ENCODE data around the gene KRTAP10-3. TPM values are rescaled to one million over a fixed set of nuclear protein-coding genes. Genes with fewer than 3 reads are reported as not detected.

The KRTAP10-3 gene
- total and polyA plus RNA-seq, 2 donors (not counting 3 experiments of a cell fraction or from before 2014, with no cell fraction given): not detected

DNA sequence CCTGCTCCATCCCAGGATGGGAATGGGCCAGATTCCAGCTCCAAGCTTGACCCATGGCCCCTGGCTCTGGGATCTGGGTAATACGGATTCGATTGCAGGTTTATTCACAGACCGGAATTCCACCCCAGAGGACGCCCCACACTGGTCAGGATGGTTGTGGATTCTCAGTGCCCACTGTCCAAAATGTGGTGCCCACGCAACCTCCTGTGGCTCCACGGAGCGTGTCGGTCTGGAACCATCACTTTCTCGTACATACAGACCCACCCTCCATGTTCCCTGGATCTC lies 50.2 kb downstream of the KRTAP10-3 start:
- Histone ChIP-seq H3K4me2 (ENCODE audit: insufficient read depth, low read length) (no peak overlapping the region), H3K9me1 (replicated peaks; ENCODE audit: control insufficient read depth, extremely low read depth, insufficient read depth, low read length) (no peaks in the 10 kb centered on the region), H3K36me3 (ENCODE audit: control insufficient read depth in 2 of 2, extremely low read depth in 1 of 2, insufficient read depth in 2 of 2, low read length in 2 of 2) (no peaks in the 10 kb centered on the region), H3K9me3 (replicated peaks; ENCODE audit: control insufficient read depth, insufficient read depth, low read length) (no peaks in the 10 kb centered on the region), H3K4me3 (replicated peaks in 1 of 3; ENCODE audit: insufficient read depth in 1 of 3, low read depth in 1 of 3, low read length in 3 of 3) (no peak overlapping the region), H2AFZ (ENCODE audit: low read depth, low read length) (no peak overlapping the region), H3K9ac (replicated peaks; ENCODE audit: extremely low read depth, insufficient read depth, low read length) (no peak overlapping the region), H3K27ac (ENCODE audit: insufficient read depth, low read depth, low read length) (no peak overlapping the region), H3K79me2 (ENCODE audit: control insufficient read depth, insufficient read depth, low read length) (no peaks in the 10 kb centered on the region), H3K4me1 (ENCODE audit: control insufficient read depth, extremely low read depth, insufficient read depth, low read length) (no peaks in the 10 kb centered on the region), H3K27me3 (ENCODE audit: control insufficient read depth in 2 of 2, insufficient read depth in 2 of 2, low read length in 2 of 2) (no peaks in the 10 kb centered on the region), H4K20me1 (replicated peaks; ENCODE audit: control insufficient read depth, extremely low read depth, insufficient read depth, low read length) (no peaks in the 10 kb centered on the region)
- intact Hi-C loops (cut with micrococcal nuclease): no loop called here
- no peak for FAIRE-seq
- DNase-seq (ENCODE audit: low read depth, low spot score): no peak
- CTCF ChIA-PET: interaction anchor here (2.2 kb wide), 1 partner anchor 285 kb away, joined by 5 read pairs; no protein-coding TSS in a partner anchor
- TF ChIP-seq POLR2A (IDR thresholded peaks at IDR 0.05; ENCODE audit: low read depth, low read length): no peak
- no peak for TF ChIP-seq POLR2AphosphoS5 (IDR thresholded peaks at IDR 0.05; ENCODE audit: insufficient read depth, low read depth, low read length)
- TF ChIP-seq, protein P1, sequence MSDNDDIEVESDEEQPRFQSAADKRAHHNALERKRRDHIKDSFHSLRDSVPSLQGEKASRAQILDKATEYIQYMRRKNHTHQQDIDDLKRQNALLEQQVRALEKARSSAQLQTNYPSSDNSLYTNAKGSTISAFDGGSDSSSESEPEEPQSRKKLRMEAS (IDR thresholded peaks at IDR 0.05; ENCODE audit: insufficient read depth, insufficient read length): no peak
- TF ChIP-seq JUN (IDR thresholded peaks at IDR 0.05; ENCODE audit: borderline replicate concordance, insufficient read depth, insufficient read length, low read depth): no peak
- TF ChIP-seq GATA2 (IDR thresholded peaks at IDR 0.05; ENCODE audit: insufficient read depth, insufficient read length, low read depth, low read length): no peak
- TF ChIP-seq EZH2 (IDR thresholded peaks at IDR 0.05; ENCODE audit: borderline replicate concordance, low read depth, low read length, severe bottlenecking): no peak
- TF ChIP-seq FOS (IDR thresholded peaks at IDR 0.05; ENCODE audit: borderline replicate concordance, insufficient read depth, low read length): no peak
- TF ChIP-seq, protein P2, sequence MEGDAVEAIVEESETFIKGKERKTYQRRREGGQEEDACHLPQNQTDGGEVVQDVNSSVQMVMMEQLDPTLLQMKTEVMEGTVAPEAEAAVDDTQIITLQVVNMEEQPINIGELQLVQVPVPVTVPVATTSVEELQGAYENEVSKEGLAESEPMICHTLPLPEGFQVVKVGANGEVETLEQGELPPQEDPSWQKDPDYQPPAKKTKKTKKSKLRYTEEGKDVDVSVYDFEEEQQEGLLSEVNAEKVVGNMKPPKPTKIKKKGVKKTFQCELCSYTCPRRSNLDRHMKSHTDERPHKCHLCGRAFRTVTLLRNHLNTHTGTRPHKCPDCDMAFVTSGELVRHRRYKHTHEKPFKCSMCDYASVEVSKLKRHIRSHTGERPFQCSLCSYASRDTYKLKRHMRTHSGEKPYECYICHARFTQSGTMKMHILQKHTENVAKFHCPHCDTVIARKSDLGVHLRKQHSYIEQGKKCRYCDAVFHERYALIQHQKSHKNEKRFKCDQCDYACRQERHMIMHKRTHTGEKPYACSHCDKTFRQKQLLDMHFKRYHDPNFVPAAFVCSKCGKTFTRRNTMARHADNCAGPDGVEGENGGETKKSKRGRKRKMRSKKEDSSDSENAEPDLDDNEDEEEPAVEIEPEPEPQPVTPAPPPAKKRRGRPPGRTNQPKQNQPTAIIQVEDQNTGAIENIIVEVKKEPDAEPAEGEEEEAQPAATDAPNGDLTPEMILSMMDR (IDR thresholded peaks at IDR 0.05; ENCODE audit: extremely low read depth in 1 of 2, insufficient read depth in 1 of 2, low read depth in 1 of 2, low read length in 2 of 2): no peak
- no peak for TF ChIP-seq MYC (IDR thresholded peaks at IDR 0.05; ENCODE audit: low read depth, low read length)
- POLR2A ChIA-PET: no interaction called here
- BruUV-seq (replicated peaks): no TSS peak
- dilution Hi-C loops (cut with MboI; ENCODE audit: extremely low pct_ligation_motif_present, low sequenced_read_pairs): no loop called here

Other genes with a start within 250 kb of the KRTAP10-3 start
- 6.3 and 7.2 TPM in 2 replicates for gene CFAP410, start 219.4 kb downstream of the KRTAP10-3 start, total RNA-seq
- gene CFAP410, start 219.4 kb downstream of the KRTAP10-3 start, polyA plus RNA-seq: 12.2 and 15.0 TPM in 2 replicates
- not detected in 2 replicates for gene TRPM2, start 205.2 kb downstream of the KRTAP10-3 start, total RNA-seq
- gene TRPM2, start 205.2 kb downstream of the KRTAP10-3 start, polyA plus RNA-seq: 0.02 TPM in 1 of 2 replicates, not detected in the other
- 4.2 and 4.8 TPM in 2 replicates for gene LRRC3, start 103.3 kb downstream of the KRTAP10-3 start, total RNA-seq
- 4.9 and 5.1 TPM in 2 replicates for gene LRRC3, start 103.3 kb downstream of the KRTAP10-3 start, polyA plus RNA-seq
- gene KRTAP10-1, start 18.6 kb downstream of the KRTAP10-3 start, total RNA-seq: not detected in 2 replicates
- gene KRTAP10-1, start 18.6 kb downstream of the KRTAP10-3 start, polyA plus RNA-seq: not detected in 2 replicates
- gene KRTAP10-2, start 7.3 kb downstream of the KRTAP10-3 start, total RNA-seq: not detected in 2 replicates
- gene KRTAP10-2, start 7.3 kb downstream of the KRTAP10-3 start, polyA plus RNA-seq: not detected in 2 replicates
- not detected in 2 replicates for gene KRTAP10-4, start 14.9 kb upstream of the KRTAP10-3 start, total RNA-seq
- not detected in 2 replicates for gene KRTAP10-4, start 14.9 kb upstream of the KRTAP10-3 start, polyA plus RNA-seq
- not detected in 2 replicates for gene KRTAP10-5, start 21.8 kb upstream of the KRTAP10-3 start, total RNA-seq
- gene KRTAP10-5, start 21.8 kb upstream of the KRTAP10-3 start, polyA plus RNA-seq: not detected in 2 replicates
- gene KRTAP10-6, start 33.7 kb upstream of the KRTAP10-3 start, total RNA-seq: not detected in 2 replicates
- gene KRTAP10-6, start 33.7 kb upstream of the KRTAP10-3 start, polyA plus RNA-seq: not detected in 2 replicates
- gene KRTAP10-7, start 41.8 kb upstream of the KRTAP10-3 start, total RNA-seq: not detected in 2 replicates
- not detected in 2 replicates for gene KRTAP10-7, start 41.8 kb upstream of the KRTAP10-3 start, polyA plus RNA-seq
- not detected in 2 replicates for gene KRTAP10-8, start 53.3 kb upstream of the KRTAP10-3 start, total RNA-seq
- not detected in 2 replicates for gene KRTAP10-8, start 53.3 kb upstream of the KRTAP10-3 start, polyA plus RNA-seq
- gene KRTAP10-9, start 68.3 kb upstream of the KRTAP10-3 start, total RNA-seq: not detected in 2 replicates
- gene KRTAP10-9, start 68.3 kb upstream of the KRTAP10-3 start, polyA plus RNA-seq: not detected in 2 replicates
- gene KRTAP10-10, start 78.6 kb upstream of the KRTAP10-3 start, total RNA-seq: not detected in 2 replicates
- gene KRTAP10-10, start 78.6 kb upstream of the KRTAP10-3 start, polyA plus RNA-seq: not detected in 2 replicates
- not detected in 2 replicates for gene KRTAP10-11, start 87.6 kb upstream of the KRTAP10-3 start, total RNA-seq
- not detected in 2 replicates for gene KRTAP10-11, start 87.6 kb upstream of the KRTAP10-3 start, polyA plus RNA-seq
- not detected in 2 replicates for gene KRTAP12-4, start 95.9 kb upstream of the KRTAP10-3 start, total RNA-seq
- gene KRTAP12-4, start 95.9 kb upstream of the KRTAP10-3 start, polyA plus RNA-seq: not detected in 2 replicates
- not detected in 2 replicates for gene KRTAP12-3, start 99.1 kb upstream of the KRTAP10-3 start, total RNA-seq
- gene KRTAP12-3, start 99.1 kb upstream of the KRTAP10-3 start, polyA plus RNA-seq: not detected in 2 replicates
- not detected in 2 replicates for gene KRTAP12-2, start 108.1 kb upstream of the KRTAP10-3 start, total RNA-seq
- gene KRTAP12-2, start 108.1 kb upstream of the KRTAP10-3 start, polyA plus RNA-seq: not detected in 2 replicates
- not detected in 2 replicates for gene KRTAP12-1, start 123.4 kb upstream of the KRTAP10-3 start, total RNA-seq
- not detected in 2 replicates for gene KRTAP12-1, start 123.4 kb upstream of the KRTAP10-3 start, polyA plus RNA-seq
- gene KRTAP10-12, start 138.4 kb upstream of the KRTAP10-3 start, total RNA-seq: not detected in 2 replicates
- not detected in 2 replicates for gene KRTAP10-12, start 138.4 kb upstream of the KRTAP10-3 start, polyA plus RNA-seq
- gene TSPEAR, start 152.8 kb upstream of the KRTAP10-3 start, total RNA-seq: not detected in 2 replicates
- 0.01 TPM in 1 of 2 replicates, not detected in the other for gene TSPEAR, start 152.8 kb upstream of the KRTAP10-3 start, polyA plus RNA-seq
- gene UBE2G2, start 243.0 kb upstream of the KRTAP10-3 start, total RNA-seq: 114 and 117 TPM in 2 replicates
- gene UBE2G2, start 243.0 kb upstream of the KRTAP10-3 start, polyA plus RNA-seq: 86.4 and 95.0 TPM in 2 replicates